ENCODE measurements around the gene DDHD1. TPM values are rescaled to one million over a fixed set of nuclear protein-coding genes. Genes with fewer than 3 reads are reported as not detected.
A peak's percentile ranks its signal among the peaks of the same experiment; 100 is the strongest.

The DDHD1 gene
- total RNA-seq, 1 donor from 2014 or later = 17.9 TPM

DNA sequence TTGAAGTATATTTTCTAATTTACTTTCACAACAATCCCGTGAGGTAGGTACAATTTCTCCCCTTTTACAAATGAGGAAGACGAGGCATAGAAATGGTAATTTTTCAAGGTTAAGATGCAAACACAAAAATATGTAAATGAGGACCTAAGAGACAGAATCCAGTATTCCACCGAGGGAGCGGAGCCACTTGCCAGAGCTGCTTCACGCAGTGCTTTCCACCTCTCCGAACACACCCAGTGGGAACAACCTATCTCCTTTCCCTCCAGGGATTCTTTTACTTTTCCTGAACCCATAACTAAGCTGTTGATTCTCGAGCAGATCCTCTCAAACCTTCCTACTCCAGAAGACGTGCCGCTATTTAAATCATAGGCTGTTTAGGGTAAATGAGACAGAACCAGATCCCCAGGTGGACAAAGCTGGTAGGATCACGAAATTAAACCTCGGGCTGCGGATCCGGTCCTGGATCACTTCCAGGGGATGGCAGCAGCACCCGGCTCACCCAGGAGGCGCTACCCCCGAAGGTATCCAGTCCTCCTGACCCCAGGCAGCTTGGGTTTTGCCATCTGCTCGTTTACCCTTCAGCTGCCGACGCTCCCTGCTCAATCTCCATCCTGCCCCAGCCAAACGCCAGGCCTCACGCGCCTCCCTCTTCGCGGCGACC, 1.5 kb downstream of the DDHD1 start:
- peaks cover 32% of the 10 kb centered on the region for H3K4me1 Mint-ChIP-seq
- TF ChIP-seq, protein P1, sequence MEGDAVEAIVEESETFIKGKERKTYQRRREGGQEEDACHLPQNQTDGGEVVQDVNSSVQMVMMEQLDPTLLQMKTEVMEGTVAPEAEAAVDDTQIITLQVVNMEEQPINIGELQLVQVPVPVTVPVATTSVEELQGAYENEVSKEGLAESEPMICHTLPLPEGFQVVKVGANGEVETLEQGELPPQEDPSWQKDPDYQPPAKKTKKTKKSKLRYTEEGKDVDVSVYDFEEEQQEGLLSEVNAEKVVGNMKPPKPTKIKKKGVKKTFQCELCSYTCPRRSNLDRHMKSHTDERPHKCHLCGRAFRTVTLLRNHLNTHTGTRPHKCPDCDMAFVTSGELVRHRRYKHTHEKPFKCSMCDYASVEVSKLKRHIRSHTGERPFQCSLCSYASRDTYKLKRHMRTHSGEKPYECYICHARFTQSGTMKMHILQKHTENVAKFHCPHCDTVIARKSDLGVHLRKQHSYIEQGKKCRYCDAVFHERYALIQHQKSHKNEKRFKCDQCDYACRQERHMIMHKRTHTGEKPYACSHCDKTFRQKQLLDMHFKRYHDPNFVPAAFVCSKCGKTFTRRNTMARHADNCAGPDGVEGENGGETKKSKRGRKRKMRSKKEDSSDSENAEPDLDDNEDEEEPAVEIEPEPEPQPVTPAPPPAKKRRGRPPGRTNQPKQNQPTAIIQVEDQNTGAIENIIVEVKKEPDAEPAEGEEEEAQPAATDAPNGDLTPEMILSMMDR (conservative IDR thresholded peaks at IDR 0.05) = peak; percentile 40
- no peaks in the 10 kb centered on the region for H3K27me3 Mint-ChIP-seq (ENCODE audit: low read depth)
- H3K36me3 Mint-ChIP-seq (ENCODE audit: low read depth) = peaks cover 3% of the 10 kb centered on the region
- H3K27ac Mint-ChIP-seq (ENCODE audit: unreplicated experiment) = peak overlapping the region; percentile 78
- H3K4me3 Mint-ChIP-seq = peak overlapping the region; percentile 90
- DNase-seq (ENCODE audit: low read depth, low spot score) = peak; percentile 20
- no peaks in the 10 kb centered on the region for H3K9me3 Mint-ChIP-seq

- TF ChIP-seq, protein P1 (conservative IDR thresholded peaks at IDR 0.05) = no peak
- H3K27ac Mint-ChIP-seq (ENCODE audit: unreplicated experiment) = no peak overlapping the region
- H3K9me3 Mint-ChIP-seq = no peaks in the 10 kb centered on the region
- no peak for DNase-seq (ENCODE audit: low read depth, low spot score)
- peaks cover 3% of the 10 kb centered on the region for H3K36me3 Mint-ChIP-seq (ENCODE audit: low read depth)
- H3K4me3 Mint-ChIP-seq = no peak overlapping the region
- H3K27me3 Mint-ChIP-seq (ENCODE audit: low read depth) = no peaks in the 10 kb centered on the region
- peaks cover 32% of the 10 kb centered on the region for H3K4me1 Mint-ChIP-seq
Measured at GRCh38 chr14:53149668-53150316, 3.3 kb downstream of the DDHD1 start.

DNA sequence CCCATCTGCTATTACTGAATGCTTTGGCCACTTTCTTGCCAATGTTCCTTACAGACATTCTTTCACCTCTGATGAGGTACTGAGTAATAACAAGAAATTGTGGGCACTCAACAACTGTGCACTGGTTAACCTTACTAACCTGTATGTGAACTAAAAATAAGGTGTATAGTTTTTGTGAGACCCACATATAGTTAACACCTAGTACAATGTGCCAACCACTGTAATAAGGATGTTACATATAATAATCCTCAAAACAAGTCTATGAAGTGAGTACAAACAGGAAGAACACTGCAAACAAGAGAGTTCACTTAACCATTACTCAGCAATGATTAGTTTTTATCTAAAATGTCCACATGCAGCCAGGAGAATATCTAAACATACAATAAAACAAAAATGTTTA, 4.5 kb downstream of the DDHD1 start:
- Mint-ChIP-seq H3K27me3 (ENCODE audit: low read depth) (no peaks in the 10 kb centered on the region), H3K4me1 (peaks cover 32% of the 10 kb centered on the region), H3K36me3 (ENCODE audit: low read depth) (peaks cover 5% of the 10 kb centered on the region), H3K27ac (ENCODE audit: unreplicated experiment) (no peak overlapping the region), H3K9me3 (no peaks in the 10 kb centered on the region), H3K4me3 (no peak overlapping the region)
- no peak for DNase-seq (ENCODE audit: low read depth, low spot score)
- TF ChIP-seq, protein P1 (conservative IDR thresholded peaks at IDR 0.05) = no peak

- Mint-ChIP-seq H3K4me1 (peaks cover 29% of the 10 kb centered on the region), H3K27ac (ENCODE audit: unreplicated experiment) (no peak overlapping the region), H3K27me3 (ENCODE audit: low read depth) (no peaks in the 10 kb centered on the region), H3K4me3 (no peak overlapping the region), H3K36me3 (ENCODE audit: low read depth) (peaks cover 11% of the 10 kb centered on the region), H3K9me3 (no peaks in the 10 kb centered on the region)
- no peak for DNase-seq (ENCODE audit: low read depth, low spot score)
- TF ChIP-seq, protein P1 (conservative IDR thresholded peaks at IDR 0.05) = no peak
Measured at GRCh38 chr14:53147893-53148292, 5.2 kb downstream of the DDHD1 start.

GRCh38 chr14:53147208-53147607, 5.9 kb downstream of the DDHD1 start:
- no peak overlapping the region for H3K27ac Mint-ChIP-seq (ENCODE audit: unreplicated experiment)
- no peaks in the 10 kb centered on the region for H3K9me3 Mint-ChIP-seq
- H3K27me3 Mint-ChIP-seq (ENCODE audit: low read depth) = no peaks in the 10 kb centered on the region
- no peak overlapping the region for H3K4me3 Mint-ChIP-seq
- H3K4me1 Mint-ChIP-seq = peaks cover 29% of the 10 kb centered on the region
- H3K36me3 Mint-ChIP-seq (ENCODE audit: low read depth) = peaks cover 13% of the 10 kb centered on the region
- DNase-seq (ENCODE audit: low read depth, low spot score) = no peak
- TF ChIP-seq, protein P1 (conservative IDR thresholded peaks at IDR 0.05) = no peak

All from neural crest cell (in vitro differentiated cells).